ENCODE measurements around the gene MSI2. TPM values are rescaled to one million over a fixed set of nuclear protein-coding genes. Genes with fewer than 3 reads are reported as not detected.

MSI2 gene
- total and polyA plus RNA-seq, 2 donors = 25.3 to 52.5 TPM

- Histone ChIP-seq H3K9me3 (ENCODE audit: control insufficient read depth in 2 of 2, insufficient read depth in 1 of 2, low read length in 1 of 2) (peaks cover 0 to 3% of the 10 kb centered on the region in 2 donors), H3K4me3 (ENCODE audit: low read length in 2 of 2) (no peak overlapping the region), H3K36me3 (ENCODE audit: control insufficient read depth in 2 of 2, insufficient read depth in 2 of 2, low read length in 1 of 2) (no peaks in the 10 kb centered on the region), H3K4me1 (ENCODE audit: control insufficient read depth in 2 of 2, insufficient read depth in 2 of 2, low read length in 2 of 2) (peaks cover 0 to 5% of the 10 kb centered on the region in 2 donors), H3K27me3 (ENCODE audit: control insufficient read depth in 2 of 2, insufficient read depth in 1 of 2, low read length in 1 of 2) (no peaks in the 10 kb centered on the region), H3K27ac (ENCODE audit: low read depth in 1 of 2, low read length in 1 of 2) (no peak overlapping the region)
- 99% methylated on average over 3 of the region's 3 CpGs for WGBS
- no peak for DNase-seq (ENCODE audit: low read depth in 6 of 9, low spot score in 9 of 9)
Measured at GRCh38 chr17:57721967-57722703, 465.8 kb downstream of the MSI2 start.

GRCh38 chr17:57722704-57723043, 466.4 kb downstream of the MSI2 start:
- no peak overlapping the region for H3K4me3 ChIP-seq (ENCODE audit: low read length in 2 of 2)
- peaks cover 0 to 3% of the 10 kb centered on the region in 2 donors for H3K9me3 ChIP-seq (ENCODE audit: control insufficient read depth in 2 of 2, insufficient read depth in 1 of 2, low read length in 1 of 2)
- 96% methylated on average over 7 of the region's 7 CpGs for WGBS
- no peaks in the 10 kb centered on the region for H3K27me3 ChIP-seq (ENCODE audit: control insufficient read depth in 2 of 2, insufficient read depth in 1 of 2, low read length in 1 of 2)
- peaks cover 0 to 5% of the 10 kb centered on the region in 2 donors for H3K4me1 ChIP-seq (ENCODE audit: control insufficient read depth in 2 of 2, insufficient read depth in 2 of 2, low read length in 2 of 2)
- H3K27ac ChIP-seq (ENCODE audit: low read depth in 1 of 2, low read length in 1 of 2) = no peak overlapping the region
- DNase-seq (ENCODE audit: low read depth in 6 of 9, low spot score in 9 of 9) = no peak
- H3K36me3 ChIP-seq (ENCODE audit: control insufficient read depth in 2 of 2, insufficient read depth in 2 of 2, low read length in 1 of 2) = no peaks in the 10 kb centered on the region

GRCh38 chr17:57723427-57724025, 467.2 kb downstream of the MSI2 start:
- no peaks in the 10 kb centered on the region for H3K27me3 ChIP-seq (ENCODE audit: control insufficient read depth in 2 of 2, insufficient read depth in 1 of 2, low read length in 1 of 2)
- peaks cover 0 to 3% of the 10 kb centered on the region in 2 donors for H3K9me3 ChIP-seq (ENCODE audit: control insufficient read depth in 2 of 2, insufficient read depth in 1 of 2, low read length in 1 of 2)
- no peaks in the 10 kb centered on the region for H3K36me3 ChIP-seq (ENCODE audit: control insufficient read depth in 2 of 2, insufficient read depth in 2 of 2, low read length in 1 of 2)
- WGBS = 84% methylated on average over 13 of the region's 13 CpGs
- H3K4me1 ChIP-seq (ENCODE audit: control insufficient read depth in 2 of 2, insufficient read depth in 2 of 2, low read length in 2 of 2) = peaks cover 0 to 5% of the 10 kb centered on the region in 2 donors
- DNase-seq (ENCODE audit: low read depth in 6 of 9, low spot score in 9 of 9) = no peak
- H3K4me3 ChIP-seq (ENCODE audit: low read length in 2 of 2) = no peak overlapping the region
- no peak overlapping the region for H3K27ac ChIP-seq (ENCODE audit: low read depth in 1 of 2, low read length in 1 of 2)

GRCh38 chr17:57724026-57724728, 467.9 kb downstream of the MSI2 start:
- no peak for DNase-seq (ENCODE audit: low read depth in 6 of 9, low spot score in 9 of 9)
- 90% methylated on average over 14 of the region's 14 CpGs for WGBS
- no peaks in the 10 kb centered on the region for H3K36me3 ChIP-seq (ENCODE audit: control insufficient read depth in 2 of 2, insufficient read depth in 2 of 2, low read length in 1 of 2)
- peaks cover 0 to 5% of the 10 kb centered on the region in 2 donors for H3K4me1 ChIP-seq (ENCODE audit: control insufficient read depth in 2 of 2, insufficient read depth in 2 of 2, low read length in 2 of 2)
- no peak overlapping the region for H3K27ac ChIP-seq (ENCODE audit: low read depth in 1 of 2, low read length in 1 of 2)
- no peak overlapping the region for H3K4me3 ChIP-seq (ENCODE audit: low read length in 2 of 2)
- H3K27me3 ChIP-seq (ENCODE audit: control insufficient read depth in 2 of 2, insufficient read depth in 1 of 2, low read length in 1 of 2) = no peaks in the 10 kb centered on the region
- H3K9me3 ChIP-seq (ENCODE audit: control insufficient read depth in 2 of 2, insufficient read depth in 1 of 2, low read length in 1 of 2) = peaks cover 0 to 3% of the 10 kb centered on the region in 2 donors

- Histone ChIP-seq H3K4me3 (ENCODE audit: low read length in 2 of 2) (no peak overlapping the region), H3K27me3 (ENCODE audit: control insufficient read depth in 2 of 2, insufficient read depth in 1 of 2, low read length in 1 of 2) (no peaks in the 10 kb centered on the region), H3K9me3 (ENCODE audit: control insufficient read depth in 2 of 2, insufficient read depth in 1 of 2, low read length in 1 of 2) (peaks cover 0 to 3% of the 10 kb centered on the region in 2 donors), H3K27ac (ENCODE audit: low read depth in 1 of 2, low read length in 1 of 2) (no peak overlapping the region), H3K4me1 (ENCODE audit: control insufficient read depth in 2 of 2, insufficient read depth in 2 of 2, low read length in 2 of 2) (peaks cover 0 to 5% of the 10 kb centered on the region in 2 donors), H3K36me3 (ENCODE audit: control insufficient read depth in 2 of 2, insufficient read depth in 2 of 2, low read length in 1 of 2) (no peaks in the 10 kb centered on the region)
- DNase-seq (ENCODE audit: low read depth in 6 of 9, low spot score in 9 of 9) = no peak
- WGBS = 94% methylated on average over 5 of the region's 5 CpGs
Measured at GRCh38 chr17:57724729-57725125, 468.4 kb downstream of the MSI2 start.

- Histone ChIP-seq H3K36me3 (ENCODE audit: control insufficient read depth in 2 of 2, insufficient read depth in 2 of 2, low read length in 1 of 2) (no peaks in the 10 kb centered on the region), H3K27me3 (ENCODE audit: control insufficient read depth in 2 of 2, insufficient read depth in 1 of 2, low read length in 1 of 2) (no peaks in the 10 kb centered on the region), H3K4me1 (ENCODE audit: control insufficient read depth in 2 of 2, insufficient read depth in 2 of 2, low read length in 2 of 2) (peaks cover 0 to 5% of the 10 kb centered on the region in 2 donors), H3K4me3 (ENCODE audit: low read length in 2 of 2) (no peak overlapping the region), H3K9me3 (ENCODE audit: control insufficient read depth in 2 of 2, insufficient read depth in 1 of 2, low read length in 1 of 2) (peaks cover 0 to 3% of the 10 kb centered on the region in 2 donors), H3K27ac (ENCODE audit: low read depth in 1 of 2, low read length in 1 of 2) (no peak overlapping the region)
- DNase-seq (ENCODE audit: low read depth in 6 of 9, low spot score in 9 of 9) = no peak
- 94% methylated on average over 9 of the region's 9 CpGs for WGBS
Measured at GRCh38 chr17:57726213-57726790, 470.0 kb downstream of the MSI2 start.

- no peak for DNase-seq (ENCODE audit: low read depth in 6 of 9, low spot score in 9 of 9)
- Histone ChIP-seq H3K27me3 (ENCODE audit: control insufficient read depth in 2 of 2, insufficient read depth in 1 of 2, low read length in 1 of 2) (no peaks in the 10 kb centered on the region), H3K9me3 (ENCODE audit: control insufficient read depth in 2 of 2, insufficient read depth in 1 of 2, low read length in 1 of 2) (peaks cover 0 to 3% of the 10 kb centered on the region in 2 donors), H3K4me1 (ENCODE audit: control insufficient read depth in 2 of 2, insufficient read depth in 2 of 2, low read length in 2 of 2) (peaks cover 0 to 5% of the 10 kb centered on the region in 2 donors), H3K27ac (ENCODE audit: low read depth in 1 of 2, low read length in 1 of 2) (no peak overlapping the region), H3K4me3 (ENCODE audit: low read length in 2 of 2) (no peak overlapping the region), H3K36me3 (ENCODE audit: control insufficient read depth in 2 of 2, insufficient read depth in 2 of 2, low read length in 1 of 2) (no peaks in the 10 kb centered on the region)
- WGBS = 96% methylated on average over 5 of the region's 5 CpGs
Measured at GRCh38 chr17:57726838-57727237, 470.5 kb downstream of the MSI2 start.

GRCh38 chr17:57727630-57728175, 471.4 kb downstream of the MSI2 start:
- Histone ChIP-seq H3K4me1 (ENCODE audit: control insufficient read depth in 2 of 2, insufficient read depth in 2 of 2, low read length in 2 of 2) (peaks cover 0 to 5% of the 10 kb centered on the region in 2 donors), H3K9me3 (ENCODE audit: control insufficient read depth in 2 of 2, insufficient read depth in 1 of 2, low read length in 1 of 2) (peaks cover 0 to 3% of the 10 kb centered on the region in 2 donors), H3K27ac (ENCODE audit: low read depth in 1 of 2, low read length in 1 of 2) (no peak overlapping the region), H3K27me3 (ENCODE audit: control insufficient read depth in 2 of 2, insufficient read depth in 1 of 2, low read length in 1 of 2) (no peaks in the 10 kb centered on the region), H3K36me3 (ENCODE audit: control insufficient read depth in 2 of 2, insufficient read depth in 2 of 2, low read length in 1 of 2) (no peaks in the 10 kb centered on the region), H3K4me3 (ENCODE audit: low read length in 2 of 2) (no peak overlapping the region)
- no peak for DNase-seq (ENCODE audit: low read depth in 6 of 9, low spot score in 9 of 9)
- WGBS = 96% methylated on average over 8 of the region's 8 CpGs
